GM06990 (cell line): ENCODE results near the gene LASP1NB.
"Not testable (repeated sequence)": the region's sequence is repeated elsewhere in the genome, so short reads cannot be mapped to it uniquely, and the experiment has no call there.

ENCODE experiments used
- DNase-seq: peaks from one replicate; pipeline ENCODE4 v3.0.0-alpha.2; 2011; ENCODE audit not compliant: insufficient read length; ENCODE audit errors: extremely low read depth
- H3K27me3 ChIP-seq: replicated peaks from 2 replicates; pipeline ENCODE4 v1.6.0; 2011; ENCODE audit warnings: low read length; ENCODE audit not compliant: control insufficient read depth, insufficient read depth
- H3K36me3 ChIP-seq: 2 replicates; pipeline ENCODE4 v1.5.1; 2011; ENCODE audit warnings: low read length; ENCODE audit not compliant: control insufficient read depth, insufficient read depth
- H3K4me3 ChIP-seq: replicated peaks from 2 replicates; pipeline ENCODE4 v1.5.1; 2011; ENCODE audit warnings: low read depth, mild to moderate bottlenecking, control low read depth, low read length
- CTCF ChIP-seq: IDR thresholded peaks from 2 replicates; pipeline ENCODE4 v1.5.1; 2011; ENCODE audit warnings: low read length, control low read depth, mild to moderate bottlenecking, inconsistent platforms; ENCODE audit not compliant: insufficient read depth, poor library complexity, severe bottlenecking

LASP1NB gene

GRCh38 chr17:38910325-38910724 lies 15.1 kb upstream of the LASP1NB start:
- peaks cover 34% of the 10 kb centered on the region for H3K36me3 ChIP-seq
- DNase-seq, result no peak
- H3K4me3 ChIP-seq, result no peak overlapping the region
- TF ChIP-seq CTCF, result no peak
- H3K27me3 ChIP-seq, result no peaks in the 10 kb centered on the region

DNA sequence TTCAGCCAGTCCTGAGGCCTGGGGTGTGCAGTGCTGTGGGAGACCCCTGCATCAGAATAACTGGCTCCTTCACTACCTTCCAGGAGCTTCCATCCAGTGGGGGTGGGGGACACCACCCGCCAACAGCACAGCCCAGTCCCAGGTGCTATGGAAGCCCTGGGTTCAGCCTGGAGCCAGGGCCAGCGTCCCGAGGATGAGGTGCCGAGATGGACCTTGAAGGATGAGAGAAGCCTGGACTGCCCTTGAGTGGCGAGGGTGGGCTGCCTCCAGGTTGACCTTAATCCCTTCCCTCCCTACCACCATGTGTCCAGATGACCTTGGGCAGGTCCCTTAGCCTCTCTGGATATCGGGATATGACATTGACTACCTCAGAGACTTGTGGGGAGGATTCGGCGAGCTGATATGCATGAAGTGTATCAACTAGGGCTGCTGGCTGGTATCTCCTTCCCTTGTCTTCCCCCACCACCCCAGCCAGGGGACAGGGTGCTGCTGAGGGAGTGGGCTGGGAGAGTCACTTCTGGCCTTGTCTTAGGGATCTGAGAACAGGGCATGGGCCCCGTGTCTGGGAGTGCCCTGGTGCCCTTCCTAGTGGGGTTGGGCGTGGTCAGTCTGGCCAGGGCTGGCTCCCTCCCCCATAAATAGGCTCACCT lies 14.2 kb upstream of the LASP1NB start:
- Histone ChIP-seq H3K36me3 (peaks cover 40% of the 10 kb centered on the region), H3K4me3 (no peak overlapping the region), H3K27me3 (no peaks in the 10 kb centered on the region)
- no peak for TF ChIP-seq CTCF
- no peak for DNase-seq

GRCh38 chr17:38911731-38912081 lies 13.7 kb upstream of the LASP1NB start:
- not testable (repeated sequence) for H3K27me3 ChIP-seq, H3K4me3 ChIP-seq, DNase-seq
- peaks cover 40% of the 10 kb centered on the region for H3K36me3 ChIP-seq

DNA sequence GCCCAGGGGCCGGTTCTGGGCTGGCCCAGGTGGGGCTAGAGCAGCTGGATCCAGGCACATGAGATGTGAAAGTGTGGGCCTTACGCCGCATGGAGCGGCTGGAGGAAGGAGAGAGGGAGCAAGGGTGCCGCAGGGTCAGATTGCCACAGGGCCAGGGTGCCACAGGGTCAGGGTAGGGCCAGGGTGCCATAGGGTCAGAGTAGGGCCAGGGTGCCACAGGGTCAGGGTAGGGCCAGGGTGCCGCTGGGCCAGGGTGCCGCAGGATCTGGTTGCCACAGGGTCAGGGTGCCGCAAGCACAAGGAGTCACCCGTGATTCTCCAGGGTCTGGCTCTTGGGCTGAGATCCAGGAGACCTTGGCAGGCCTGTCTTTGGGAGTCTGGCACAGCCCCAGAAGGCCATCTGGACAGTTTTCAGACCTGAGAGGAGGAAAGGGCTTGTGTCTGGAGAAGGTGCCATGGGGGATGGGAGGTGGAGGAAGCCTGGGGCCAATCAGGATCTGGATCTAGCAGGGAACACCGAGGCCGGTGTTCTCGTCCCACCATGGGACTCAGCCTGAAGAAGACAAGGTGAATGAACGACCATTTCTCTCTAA lies 13.1 kb upstream of the LASP1NB start:
- no peaks in the 10 kb centered on the region for H3K27me3 ChIP-seq
- no peak overlapping the region for H3K4me3 ChIP-seq
- H3K36me3 ChIP-seq, result peaks cover 44% of the 10 kb centered on the region
- DNase-seq, result no peak
- TF ChIP-seq CTCF, result no peak

DNA sequence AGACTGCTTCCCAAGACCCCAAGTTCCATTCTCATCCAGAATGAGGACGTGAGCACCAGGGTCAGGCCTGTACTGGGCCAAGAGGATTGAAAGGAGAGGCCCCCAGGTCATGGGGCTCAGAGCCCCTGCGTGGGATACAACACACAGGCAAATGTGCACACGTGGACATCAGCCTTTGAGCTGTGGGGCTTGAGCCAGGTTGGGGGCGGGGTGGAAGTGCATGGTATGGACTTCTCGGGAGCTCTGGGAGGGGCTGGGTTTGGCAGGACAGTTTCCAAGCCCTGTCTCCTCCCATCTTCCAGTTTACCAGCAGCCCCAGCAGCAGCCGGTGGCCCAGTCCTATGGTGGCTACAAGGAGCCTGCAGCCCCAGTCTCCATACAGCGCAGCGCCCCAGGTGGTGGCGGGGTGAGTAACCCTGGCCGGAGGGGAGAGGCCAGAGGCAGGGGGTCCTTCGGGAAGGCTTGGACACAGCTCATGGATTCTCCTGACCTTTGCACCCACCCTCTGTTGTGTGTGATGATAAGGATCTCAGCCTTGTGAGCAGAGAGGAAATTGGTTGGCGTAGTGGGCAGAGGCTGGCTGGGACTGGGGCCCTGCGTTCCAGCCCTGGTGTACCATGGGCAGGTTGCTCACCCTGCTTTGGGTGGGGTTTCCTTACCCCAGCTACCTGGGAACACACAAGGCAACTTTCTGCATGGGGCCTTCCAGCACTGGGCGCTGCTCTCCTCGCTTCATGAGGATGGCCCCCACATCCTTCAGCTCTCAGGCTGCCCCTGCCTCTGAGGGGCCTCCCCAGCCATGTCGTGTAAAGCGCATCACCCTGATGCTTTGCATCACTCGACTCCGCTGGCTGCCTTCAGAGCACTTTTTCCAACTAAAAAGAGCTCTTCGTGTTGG lies 10.4 kb upstream of the LASP1NB start:
- no peak for DNase-seq
- TF ChIP-seq CTCF, result no peak
- H3K27me3 ChIP-seq, result no peaks in the 10 kb centered on the region
- H3K4me3 ChIP-seq, result no peak overlapping the region
- H3K36me3 ChIP-seq, result peaks cover 56% of the 10 kb centered on the region

- Histone ChIP-seq H3K4me3 (no peak overlapping the region), H3K27me3 (no peaks in the 10 kb centered on the region), H3K36me3 (peaks cover 57% of the 10 kb centered on the region)
- no peak for TF ChIP-seq CTCF
- no peak for DNase-seq
These were observed 9.8 kb upstream of the LASP1NB start for GRCh38 chr17:38915639-38915995.
